ENCODE results near the gene GRPEL2. TPM values are rescaled to one million over a fixed set of nuclear protein-coding genes. Genes with fewer than 3 reads are reported as not detected.

The GRPEL2 gene
- total and polyA plus RNA-seq, 7 donors = 2.5 to 16.3 (median 8.8) TPM

DNA sequence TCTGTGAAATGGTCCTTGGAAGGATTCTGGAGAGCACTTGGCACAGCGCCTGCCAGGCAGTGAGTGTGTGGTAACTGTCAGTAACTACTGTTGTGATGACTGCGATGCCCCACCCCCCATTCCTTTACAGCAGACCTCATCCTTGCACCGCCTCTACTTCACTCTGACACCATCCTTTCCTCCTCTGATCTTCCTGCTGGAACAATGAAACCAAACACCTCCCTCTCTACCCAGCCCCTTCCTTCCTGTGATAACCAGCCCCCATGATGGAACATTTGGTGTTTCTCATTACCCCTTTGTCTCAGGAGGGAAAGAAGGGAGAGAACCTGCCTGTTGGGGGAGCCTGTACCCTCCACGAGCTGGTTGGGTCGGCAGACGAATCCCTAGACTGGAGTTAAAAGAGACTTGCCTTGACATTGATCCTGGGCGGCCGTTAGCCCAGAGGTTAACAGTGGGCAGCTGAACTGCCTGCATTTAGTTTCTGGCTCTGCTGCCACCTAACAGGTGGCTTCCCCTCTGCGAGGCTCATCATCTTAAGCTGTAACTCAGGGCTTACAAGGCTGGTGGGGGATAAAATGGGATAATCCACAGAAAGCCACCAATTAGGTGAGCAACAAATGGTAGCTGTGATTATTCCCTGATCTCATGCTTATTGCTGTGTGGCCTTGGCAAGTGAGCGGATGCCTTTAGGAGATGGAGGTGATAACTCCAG, 34.2 kb upstream of the GRPEL2 start:
- TF ChIP-seq POLR2A (IDR thresholded peaks at IDR 0.05) (no peak), POLR2AphosphoS5 (IDR thresholded peaks at IDR 0.05) (no peak), EP300 (IDR thresholded peaks at IDR 0.05) (no peak)
- TF ChIP-seq, protein P1, sequence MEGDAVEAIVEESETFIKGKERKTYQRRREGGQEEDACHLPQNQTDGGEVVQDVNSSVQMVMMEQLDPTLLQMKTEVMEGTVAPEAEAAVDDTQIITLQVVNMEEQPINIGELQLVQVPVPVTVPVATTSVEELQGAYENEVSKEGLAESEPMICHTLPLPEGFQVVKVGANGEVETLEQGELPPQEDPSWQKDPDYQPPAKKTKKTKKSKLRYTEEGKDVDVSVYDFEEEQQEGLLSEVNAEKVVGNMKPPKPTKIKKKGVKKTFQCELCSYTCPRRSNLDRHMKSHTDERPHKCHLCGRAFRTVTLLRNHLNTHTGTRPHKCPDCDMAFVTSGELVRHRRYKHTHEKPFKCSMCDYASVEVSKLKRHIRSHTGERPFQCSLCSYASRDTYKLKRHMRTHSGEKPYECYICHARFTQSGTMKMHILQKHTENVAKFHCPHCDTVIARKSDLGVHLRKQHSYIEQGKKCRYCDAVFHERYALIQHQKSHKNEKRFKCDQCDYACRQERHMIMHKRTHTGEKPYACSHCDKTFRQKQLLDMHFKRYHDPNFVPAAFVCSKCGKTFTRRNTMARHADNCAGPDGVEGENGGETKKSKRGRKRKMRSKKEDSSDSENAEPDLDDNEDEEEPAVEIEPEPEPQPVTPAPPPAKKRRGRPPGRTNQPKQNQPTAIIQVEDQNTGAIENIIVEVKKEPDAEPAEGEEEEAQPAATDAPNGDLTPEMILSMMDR (IDR thresholded peaks at IDR 0.05) = no peak
- intact Hi-C loops (cut with DNase I) = no loop called here
- DNase-seq = no peak
- 67 to 81% methylated on average over 10 of the region's 10 CpGs for WGBS, 2 donors
- H3K4me3 ChIP-seq = no peak overlapping the region
- no peaks in the 10 kb centered on the region for H3K27me3 ChIP-seq
- H3K36me3 ChIP-seq = no peaks in the 10 kb centered on the region
- H3K9me3 ChIP-seq = no peaks in the 10 kb centered on the region
- no peaks in the 10 kb centered on the region for H3K4me1 ChIP-seq
- H3K27ac ChIP-seq = no peak overlapping the region

DNA sequence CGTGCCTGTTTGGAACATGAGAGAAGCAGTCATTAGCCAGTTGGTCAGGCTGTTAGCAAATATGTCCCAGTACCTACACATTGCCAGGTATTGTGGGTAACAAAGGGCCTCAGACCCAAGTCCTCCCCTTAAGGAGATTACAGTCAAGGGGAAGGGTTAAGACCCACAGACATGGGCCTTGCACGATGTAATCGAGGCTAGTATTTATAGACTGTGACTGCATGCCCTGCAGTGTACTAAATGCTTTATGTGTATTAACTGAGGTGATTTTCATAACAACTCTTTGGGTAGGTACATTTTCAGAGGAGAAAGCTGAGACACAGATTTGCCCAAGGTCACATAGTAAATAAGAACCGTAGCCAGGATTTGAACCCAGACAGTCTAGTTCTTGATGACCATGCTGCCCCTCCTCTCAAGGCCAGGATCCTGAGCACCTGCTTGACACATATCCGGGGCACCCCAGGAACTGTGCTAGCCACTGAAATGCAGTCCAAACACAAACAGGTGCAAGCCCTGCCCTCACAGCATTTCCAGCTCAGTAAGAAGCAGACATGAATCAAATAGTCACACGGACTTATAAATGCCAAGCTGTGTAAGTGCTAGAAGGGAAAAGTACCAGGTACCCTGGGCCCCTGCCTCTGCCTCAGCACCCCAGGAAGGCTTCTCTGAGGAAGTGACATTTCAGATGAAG, 32.0 kb upstream of the GRPEL2 start:
- no peak for DNase-seq
- Histone ChIP-seq H3K36me3 (no peaks in the 10 kb centered on the region), H3K9me3 (no peaks in the 10 kb centered on the region), H3K27me3 (no peaks in the 10 kb centered on the region), H3K27ac (no peak overlapping the region), H3K4me3 (no peak overlapping the region), H3K4me1 (peaks cover 0 to 8% (median 6%) of the 10 kb centered on the region in 4 donors)
- 60 to 77% methylated on average over 6 of the region's 6 CpGs for whole genome bisulfite sequencing, 2 donors
- TF ChIP-seq, protein P1 (IDR thresholded peaks at IDR 0.05) = no peak
- TF ChIP-seq EP300 (IDR thresholded peaks at IDR 0.05) (no peak), POLR2AphosphoS5 (IDR thresholded peaks at IDR 0.05) (no peak), POLR2A (IDR thresholded peaks at IDR 0.05) (no peak)
- intact Hi-C loops (cut with DNase I) = no loop called here

DNA sequence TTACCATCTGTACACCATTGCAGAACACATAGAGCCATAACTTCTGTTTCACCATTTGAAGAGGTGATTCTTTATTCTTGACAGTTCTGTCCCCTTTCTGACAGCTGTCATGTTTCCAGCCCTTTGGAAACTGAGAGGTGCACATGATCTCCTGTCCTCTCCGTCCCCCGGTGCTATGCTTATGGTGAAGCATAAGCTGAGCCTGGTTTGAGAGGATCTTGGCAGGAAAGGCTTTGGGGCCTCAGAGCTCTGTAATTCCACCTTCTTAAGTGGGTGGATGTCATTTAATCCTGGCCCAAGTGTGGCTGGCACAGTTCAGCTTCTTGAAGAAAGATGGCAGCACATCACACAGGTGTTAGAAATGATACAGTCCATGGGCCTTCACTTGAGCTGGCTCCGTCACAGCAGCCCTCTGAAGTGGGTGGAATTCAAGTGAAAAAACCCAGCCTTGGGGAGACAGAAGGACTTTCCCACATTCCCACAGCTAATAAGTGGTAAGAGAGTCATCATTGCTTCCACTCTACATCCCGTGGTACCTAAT, 30.7 kb upstream of the GRPEL2 start:
- no peak for DNase-seq
- Histone ChIP-seq H3K27me3 (no peaks in the 10 kb centered on the region), H3K4me1 (peaks cover 0 to 8% (median 6%) of the 10 kb centered on the region in 4 donors), H3K9me3 (no peaks in the 10 kb centered on the region), H3K4me3 (no peak overlapping the region), H3K27ac (no peak overlapping the region), H3K36me3 (no peaks in the 10 kb centered on the region)
- TF ChIP-seq, protein P1 (IDR thresholded peaks at IDR 0.05) = no peak
- no peak for TF ChIP-seq POLR2AphosphoS5 (IDR thresholded peaks at IDR 0.05)
- no peak for TF ChIP-seq EP300 (IDR thresholded peaks at IDR 0.05)
- no peak for TF ChIP-seq POLR2A (IDR thresholded peaks at IDR 0.05)
- WGBS, 2 donors = 93 to 94% methylated on average over 4 of the region's 4 CpGs
- intact Hi-C loops (cut with DNase I) = loop anchor here (5.0 kb wide), 2 partner anchors 53 to 253 kb away; no protein-coding TSS in a partner anchor

DNA sequence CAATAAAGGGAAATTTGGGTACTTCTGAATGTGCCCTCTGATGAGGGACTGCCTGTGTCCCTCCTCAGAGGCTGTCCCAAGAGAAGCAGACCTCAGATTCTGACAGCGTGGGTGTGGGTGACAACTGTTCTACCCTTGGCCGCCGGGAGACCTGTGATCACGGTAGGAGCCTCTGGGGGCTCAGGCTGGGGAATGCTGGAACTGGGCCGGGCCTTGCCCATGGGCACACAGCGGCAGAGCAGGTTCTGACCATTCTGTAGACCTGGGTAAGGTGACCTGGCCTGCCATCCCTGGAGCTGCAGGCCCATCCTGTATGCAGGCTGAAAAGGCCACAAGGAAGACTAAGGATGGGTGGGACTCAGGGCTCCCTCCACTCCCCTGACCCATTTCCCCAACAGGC, 29.5 kb upstream of the GRPEL2 start:
- 92 to 93% methylated on average over 6 of the region's 6 CpGs for WGBS, 2 donors
- TF ChIP-seq, protein P1 (IDR thresholded peaks at IDR 0.05) = no peak
- TF ChIP-seq POLR2A (IDR thresholded peaks at IDR 0.05) = no peak
- no peak for TF ChIP-seq POLR2AphosphoS5 (IDR thresholded peaks at IDR 0.05)
- no peak for TF ChIP-seq EP300 (IDR thresholded peaks at IDR 0.05)
- H3K27me3 ChIP-seq = no peaks in the 10 kb centered on the region
- intact Hi-C loops (cut with DNase I) = loop anchor here (5.0 kb wide), 2 partner anchors 52 to 252 kb away; no protein-coding TSS in a partner anchor
- DNase-seq = no peak
- H3K9me3 ChIP-seq = no peaks in the 10 kb centered on the region
- H3K27ac ChIP-seq = no peak overlapping the region
- no peaks in the 10 kb centered on the region for H3K36me3 ChIP-seq
- peaks cover 0 to 15% (median 12%) of the 10 kb centered on the region in 4 donors for H3K4me1 ChIP-seq
- no peak overlapping the region for H3K4me3 ChIP-seq

Data from sigmoid colon (tissue), 7 donors.